OCI-LY1 (cell line): Measurements from ENCODE around the gene CSMD2.

Source experiments
- CTCF ChIP-seq: fragments of 200-600 bp; sonication (generic), shearing (Covaris generic); IDR thresholded peaks from 2 replicates; pipeline ENCODE4 v1.5.1; 2017; ENCODE audit warnings: mild to moderate bottlenecking, antibody characterized with exemption, low read length, moderate library complexity, mixed read lengths
- EZH2 ChIP-seq: fragments of 200-600 bp; sonication (generic), shearing (Covaris generic); IDR thresholded peaks from 2 replicates; pipeline ENCODE4 v1.8.0; 2017; ENCODE audit warnings: borderline replicate concordance, mixed run types, mild to moderate bottlenecking, antibody characterized with exemption, low read length, moderate library complexity, mixed read lengths

GRCh38 chr1:33687000-33687399, 478.0 kb downstream of the CSMD2 start:
- TF ChIP-seq CTCF (no peak), EZH2 (no peak)
